A549 treated with dexamethasone at 1 μM for 4 hours (cell line): ENCODE measurements around the gene SLC38A8. TPM values are rescaled to one million over a fixed set of nuclear protein-coding genes. Genes with fewer than 3 reads are reported as not detected.

Experiments used
- total RNA-seq: library from RNA; stranded (reverse); fragments of 200-300 nt; extraction: Qiagen RNA extraction; gene quantifications from 5 replicates; pipeline ENCODE4 v1.2.3, GENCODE V29; 2022

SLC38A8 gene
- not detected in 5 replicates for total RNA-seq

GRCh38 chr16:84042308-84042878 is at the start of gene SLC38A8:
Gene SLC38A8 (minus strand): TSS chr16:84042795. CDS start chr16:84042157, 638 bp downstream.

GRCh38 chr16:83967838-83968305 is 74.7 kb downstream of the SLC38A8 start, which contains the start of gene NECAB2:
Gene NECAB2 (plus strand): TSS chr16:83968244. CDS start chr16:83968649, 405 bp downstream.

Other genes with a start within 250 kb of the SLC38A8 start
- gene HSBP1, start 234.8 kb downstream of the SLC38A8 start, total RNA-seq = 153 to 197 TPM (median 170 TPM) in 5 replicates
- gene MLYCD, start 143.7 kb downstream of the SLC38A8 start, total RNA-seq = 1.3 to 2.1 TPM (median 1.8 TPM) in 5 replicates
- gene OSGIN1, start 89.6 kb downstream of the SLC38A8 start, total RNA-seq = 12.8 to 26.3 TPM (median 15.3 TPM) in 5 replicates
- gene NECAB2, start 74.6 kb downstream of the SLC38A8 start, total RNA-seq = 1.9 to 2.7 TPM (median 2.5 TPM) in 5 replicates
- 38.5 to 48.6 TPM (median 47.0 TPM) in 5 replicates for gene MBTPS1, start 74.1 kb upstream of the SLC38A8 start, total RNA-seq
- gene HSDL1, start 102.4 kb upstream of the SLC38A8 start, total RNA-seq = 13.3 to 21.9 TPM (median 18.5 TPM) in 5 replicates
- gene DNAAF1, start 102.5 kb upstream of the SLC38A8 start, total RNA-seq = 0.19 to 0.44 TPM (median 0.21 TPM) in 5 replicates
- gene TAF1C, start 144.3 kb upstream of the SLC38A8 start, total RNA-seq = 16.2 to 30.6 TPM (median 27.2 TPM) in 5 replicates
- gene ADAD2, start 148.4 kb upstream of the SLC38A8 start, total RNA-seq = 0.05 to 0.12 TPM in 2 of 5 replicates, not detected in the others
- gene KCNG4, start 197.2 kb upstream of the SLC38A8 start, total RNA-seq = not detected in 5 replicates